HG02623 (cell line): Measurements from ENCODE around the gene FBXL13.
"Not testable (repeated sequence)": the region's sequence is repeated elsewhere in the genome, so short reads cannot be mapped to it uniquely, and the experiment has no call there.

Experiments used
- ATAC-seq: cut with Tn5 transposase; IDR thresholded peaks from one replicate; pipeline ENCODE4 v1.9.1; 2021; ENCODE audit warnings: moderate library complexity; ENCODE audit not compliant: unreplicated experiment

Gene FBXL13

DNA sequence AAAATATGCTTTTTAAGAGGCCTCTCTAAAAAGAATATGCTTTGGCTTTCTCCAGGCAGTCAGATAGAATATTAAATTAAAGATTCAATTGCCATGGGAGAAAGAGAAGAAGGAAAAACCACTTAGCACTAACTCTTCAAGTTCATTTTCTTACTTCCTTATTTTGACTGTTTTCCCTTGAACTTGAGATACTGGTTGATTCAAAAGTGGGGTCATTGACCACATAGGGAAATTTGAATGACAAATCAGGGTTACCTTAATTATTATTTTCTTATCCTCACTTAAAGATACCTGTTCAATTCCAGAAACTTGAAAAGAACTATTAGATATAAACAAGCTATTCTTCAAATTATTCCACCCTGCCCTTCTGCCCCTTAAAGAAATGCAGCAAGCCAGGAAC is 298.4 kb downstream of the FBXL13 start:
- not testable (repeated sequence) for ATAC-seq

- ATAC-seq: peak; percentile 61
These were observed 304.1 kb downstream of the FBXL13 start for GRCh38 chr7:102770467-102770866.

- not testable (repeated sequence) for ATAC-seq
These were observed 304.9 kb downstream of the FBXL13 start for GRCh38 chr7:102769657-102770192.

- not testable (repeated sequence) for ATAC-seq
These were observed 311.2 kb downstream of the FBXL13 start for GRCh38 chr7:102763295-102763905.
